AML-193 (cell line): ENCODE results near the gene FNDC3B.
"Not testable (repeated sequence)": the region's sequence is repeated elsewhere in the genome, so short reads cannot be mapped to it uniquely, and the experiment has no call there.

Experiments
- DNase-seq, 2 experiments: peaks; one replicate each; lab custom pipeline; 2025; lab: John Stamatoyannopoulos, UW

The FNDC3B gene

DNA sequence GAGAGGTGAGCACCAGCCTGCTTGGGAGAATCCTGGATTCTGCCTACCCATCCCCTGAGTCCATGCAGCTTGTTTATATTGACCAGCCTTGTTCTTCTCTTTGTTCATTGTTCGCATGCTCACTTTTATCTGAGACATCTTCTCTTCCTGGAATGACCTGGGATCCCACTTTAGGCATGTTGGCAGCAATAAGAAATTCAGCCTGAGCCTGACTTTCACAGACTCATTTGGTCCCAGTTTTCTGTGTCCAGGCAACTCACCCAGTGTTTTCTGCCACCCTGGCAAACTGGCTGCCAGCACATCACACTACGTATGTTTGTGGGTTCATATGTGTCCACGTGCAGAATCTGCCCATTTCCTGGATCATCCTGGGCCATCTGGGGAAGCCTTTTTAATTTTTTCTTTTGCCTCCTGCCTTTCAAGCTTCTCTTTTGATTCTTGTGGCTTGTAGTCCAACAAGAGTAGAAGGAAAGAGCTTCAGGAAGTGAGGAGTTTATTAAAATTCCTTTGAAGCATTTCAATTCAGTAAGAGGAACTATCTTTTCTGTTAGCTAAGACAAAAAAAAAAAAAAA lies 199.9 kb downstream of the FNDC3B start:
- no peak for DNase-seq

DNA sequence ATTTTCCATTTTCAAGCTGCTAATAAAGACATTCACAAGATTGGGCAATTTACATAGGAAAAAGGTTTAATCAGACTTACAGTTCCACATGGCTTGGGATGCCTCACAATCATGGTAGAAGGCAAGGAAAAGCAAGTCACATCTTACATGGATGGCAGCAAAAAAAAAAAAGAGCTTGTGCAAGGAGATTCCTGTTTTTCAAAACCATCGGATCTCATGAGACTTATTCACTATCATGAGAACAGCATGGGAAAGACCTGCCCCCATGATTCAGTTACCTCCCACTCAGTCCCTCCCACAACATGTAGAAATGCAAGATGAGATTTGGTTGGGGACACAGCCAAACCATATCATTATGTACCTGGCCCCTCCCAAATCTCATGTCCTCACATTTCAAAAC lies 202.0 kb downstream of the FNDC3B start:
- DNase-seq = no peak

DNA sequence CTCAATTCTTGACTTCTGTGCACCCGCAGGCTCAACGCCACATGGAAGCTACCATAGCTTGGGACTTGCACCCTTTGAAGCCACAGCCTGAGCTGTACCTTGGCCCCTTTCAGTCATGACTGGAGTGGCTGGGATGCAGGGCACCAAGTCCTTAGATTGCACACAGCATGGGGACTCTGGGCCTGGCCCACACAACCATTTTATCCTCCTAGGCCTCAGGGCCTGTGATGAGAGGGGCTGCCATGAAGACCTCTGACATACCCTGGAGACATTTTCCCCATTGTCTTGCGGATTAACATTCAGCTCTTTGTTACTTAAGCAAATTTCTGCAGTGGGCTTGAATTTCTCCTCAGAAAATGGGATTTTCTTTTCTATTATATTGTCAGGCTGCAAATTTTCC lies 203.1 kb downstream of the FNDC3B start:
- DNase-seq = not testable (repeated sequence)

DNA sequence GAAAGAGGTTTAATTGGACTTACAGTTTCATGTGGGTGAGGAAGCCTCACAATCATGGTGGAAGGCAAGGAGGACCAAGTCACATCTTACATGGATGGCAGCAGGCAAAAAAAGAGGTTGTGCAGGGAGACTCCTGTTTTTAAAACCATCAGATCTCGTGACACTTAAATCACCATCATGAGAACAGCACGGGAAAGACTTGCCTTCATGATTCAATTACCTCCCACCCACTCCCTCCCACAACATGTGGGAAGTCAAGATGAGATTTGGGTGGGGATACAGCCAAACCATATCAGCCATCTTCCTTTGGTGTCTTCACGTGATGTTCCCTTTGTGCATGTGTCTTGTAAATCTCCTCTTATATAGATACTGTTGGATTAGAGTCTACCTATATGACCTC lies 204.0 kb downstream of the FNDC3B start:
- DNase-seq = not testable (repeated sequence)

DNA sequence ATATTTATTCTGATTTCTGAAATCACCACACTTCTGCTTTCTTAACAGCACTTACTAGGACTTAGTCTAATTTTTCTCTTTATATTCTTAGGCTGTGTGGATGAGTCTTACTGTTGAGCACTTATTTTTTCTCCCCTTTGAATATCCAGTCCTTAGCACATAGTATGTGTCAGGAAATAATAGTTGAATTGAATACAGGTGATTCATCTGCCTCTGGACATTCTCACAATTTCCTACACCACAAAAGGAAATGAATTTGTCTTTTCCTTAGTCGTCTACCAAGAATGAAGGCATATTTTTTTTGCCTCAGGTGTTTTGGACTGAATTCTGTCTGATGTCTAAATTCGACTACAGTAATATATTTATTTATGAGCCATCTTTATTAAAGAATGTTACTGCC lies 204.6 kb downstream of the FNDC3B start:
- DNase-seq = no peak

DNA sequence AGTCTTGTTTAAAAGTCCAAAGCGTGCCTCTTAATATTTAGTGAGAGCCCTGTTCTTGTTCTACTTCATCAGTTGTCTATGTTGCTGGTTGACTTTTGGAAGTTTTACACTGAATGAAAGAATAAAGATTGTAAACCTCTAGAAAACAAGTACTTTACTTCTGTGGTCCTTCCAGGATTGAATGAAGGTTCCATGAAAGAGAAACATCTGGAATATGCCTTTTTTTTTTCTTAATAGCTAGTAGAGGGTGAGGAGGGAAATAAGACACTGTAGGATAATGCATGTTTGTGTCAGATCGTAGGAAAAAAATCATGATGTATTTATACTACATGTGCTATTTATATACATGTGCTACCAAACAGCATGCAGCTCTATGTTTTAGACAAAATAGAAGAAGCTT lies 205.9 kb downstream of the FNDC3B start:
- no peak for DNase-seq

DNA sequence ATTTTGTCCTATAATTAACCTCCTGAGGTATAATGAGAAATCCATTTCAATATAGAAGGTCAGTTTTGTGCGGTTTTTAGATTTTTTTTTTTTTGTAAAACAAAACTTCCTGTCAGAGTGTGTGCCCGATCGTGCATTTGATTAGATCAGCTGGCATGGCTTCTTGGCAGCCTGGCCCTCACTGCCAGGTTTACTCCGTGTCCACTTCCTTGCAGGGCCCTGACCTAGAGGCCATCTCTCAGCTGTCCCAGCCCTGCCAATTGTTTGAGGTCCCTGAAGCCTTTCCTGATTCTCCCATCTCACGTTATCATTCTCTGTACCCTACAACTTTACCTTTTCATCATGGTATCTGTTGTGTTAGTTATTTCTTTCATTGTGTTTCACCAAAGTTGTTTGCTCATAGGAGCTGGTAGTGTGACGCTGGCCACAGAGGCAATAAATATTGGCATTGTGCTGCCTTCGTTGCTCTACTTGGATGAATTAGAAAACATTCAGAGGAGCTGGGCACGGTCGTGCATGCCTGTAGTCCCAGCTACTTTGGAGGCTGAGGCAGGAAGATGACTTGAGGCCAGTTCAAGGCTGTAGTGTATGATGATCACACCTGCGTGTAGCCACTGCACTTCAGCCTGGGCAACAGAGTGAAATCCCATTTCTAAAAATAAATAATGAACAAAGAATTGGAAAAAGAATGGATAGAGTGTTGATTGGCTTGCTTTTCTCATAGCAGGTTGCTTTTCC lies 206.9 kb downstream of the FNDC3B start:
- DNase-seq = no peak

DNA sequence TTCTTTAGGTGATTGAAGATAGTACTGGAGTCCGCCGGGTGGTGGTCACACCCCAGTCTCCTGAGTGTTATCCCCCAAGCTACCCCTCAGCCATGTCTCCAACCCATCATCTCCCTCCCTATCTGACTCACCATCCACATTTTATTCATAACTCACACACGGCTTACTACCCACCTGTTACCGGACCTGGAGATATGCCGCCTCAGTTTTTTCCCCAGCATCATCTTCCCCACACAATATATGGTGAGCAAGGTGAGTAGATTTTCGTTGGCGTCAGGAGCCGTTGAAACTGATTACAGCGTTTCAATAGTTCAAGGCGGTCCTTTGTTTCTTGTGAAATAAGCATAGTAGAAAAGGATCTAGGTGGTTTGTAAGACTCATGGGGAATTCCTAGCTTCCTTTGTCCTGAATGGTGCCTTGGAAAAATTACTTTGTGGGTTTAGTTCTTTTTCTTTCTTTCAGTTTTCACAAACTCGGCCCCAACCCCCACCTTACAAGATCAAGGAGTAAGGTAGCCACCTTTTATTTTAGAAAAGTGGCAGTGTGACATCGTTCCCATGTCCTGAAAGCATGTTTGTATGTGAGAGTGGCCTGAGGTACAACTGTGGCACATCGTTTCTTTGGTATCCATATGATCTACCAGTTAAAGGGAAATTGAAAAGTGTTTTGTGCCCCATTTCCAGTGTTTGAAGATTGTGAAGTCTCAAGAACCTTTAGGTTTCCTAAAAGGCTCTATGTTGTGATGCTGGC lies 208.3 kb downstream of the FNDC3B start:
- no peak for DNase-seq

DNA sequence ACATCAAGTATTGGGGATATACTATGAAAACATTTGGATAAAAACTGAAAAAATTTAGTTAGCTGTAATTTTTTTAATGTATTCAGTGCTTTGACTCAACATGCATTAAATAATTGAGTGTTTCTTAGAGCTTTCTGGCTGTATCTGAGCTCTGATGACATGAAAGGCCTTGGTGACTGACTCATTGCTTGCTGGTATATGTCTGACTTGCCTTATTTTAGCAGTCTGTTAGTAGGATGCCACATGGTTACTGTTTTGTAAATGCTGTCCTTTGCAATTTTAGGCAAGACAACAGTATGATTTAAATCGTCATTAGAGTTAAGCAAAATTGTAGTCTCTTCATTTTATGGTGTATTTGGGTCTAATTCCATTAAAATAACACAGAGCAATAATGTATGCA lies 209.7 kb downstream of the FNDC3B start:
- DNase-seq = no peak

DNA sequence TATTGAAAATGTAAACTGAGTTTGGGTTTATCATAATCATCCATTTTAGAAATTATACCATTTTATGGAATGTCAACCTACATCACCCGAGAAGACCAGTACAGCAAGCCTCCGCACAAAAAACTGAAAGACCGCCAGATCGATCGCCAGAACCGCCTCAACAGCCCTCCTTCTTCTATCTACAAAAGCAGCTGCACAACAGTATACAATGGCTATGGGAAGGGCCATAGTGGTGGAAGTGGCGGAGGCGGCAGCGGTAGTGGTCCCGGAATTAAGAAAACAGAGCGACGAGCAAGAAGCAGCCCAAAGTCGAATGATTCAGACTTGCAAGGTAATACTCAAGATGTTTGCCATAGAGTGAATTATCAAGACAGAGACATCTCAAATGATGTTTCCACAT lies 211.8 kb downstream of the FNDC3B start:
- DNase-seq = no peak

DNA sequence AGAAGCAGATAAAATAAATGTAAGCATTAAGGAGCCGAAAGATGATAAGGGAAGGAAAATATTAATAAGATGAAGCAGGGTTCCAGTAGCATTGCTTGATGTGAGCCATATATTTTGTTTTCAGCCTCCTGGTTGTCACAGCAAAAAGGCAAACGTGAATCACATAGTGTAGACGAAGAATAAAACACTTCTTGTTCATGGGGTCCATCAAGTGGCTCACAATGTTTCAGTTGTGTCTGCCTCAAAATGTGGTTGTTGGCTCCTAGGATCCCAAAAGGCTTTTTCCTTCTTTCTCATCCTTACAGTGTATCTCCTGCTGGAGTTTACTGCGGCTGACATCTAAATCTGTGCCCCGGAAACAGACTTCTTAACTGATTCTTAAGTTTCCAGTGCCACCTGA lies 213.8 kb downstream of the FNDC3B start:
- no peak for DNase-seq

DNA sequence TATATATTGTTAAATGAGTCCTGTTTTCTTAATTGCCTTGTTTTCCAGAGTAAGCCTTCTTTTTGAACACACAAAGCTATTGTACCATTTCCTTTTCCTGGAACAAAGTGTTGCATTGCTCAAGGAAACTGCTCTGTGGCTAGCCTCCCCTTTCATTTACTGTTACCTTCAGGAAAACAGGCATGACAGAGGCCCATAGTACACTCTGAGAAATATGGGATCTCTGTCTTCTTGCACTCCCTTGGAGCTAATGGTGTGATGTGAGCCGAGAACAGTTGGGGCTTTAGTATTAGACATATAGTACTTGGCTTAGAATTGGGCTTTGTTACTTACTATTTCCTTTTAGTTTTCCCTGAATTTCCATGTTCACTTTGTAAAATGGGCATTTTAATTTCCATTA lies 215.2 kb downstream of the FNDC3B start:
- no peak for DNase-seq

DNA sequence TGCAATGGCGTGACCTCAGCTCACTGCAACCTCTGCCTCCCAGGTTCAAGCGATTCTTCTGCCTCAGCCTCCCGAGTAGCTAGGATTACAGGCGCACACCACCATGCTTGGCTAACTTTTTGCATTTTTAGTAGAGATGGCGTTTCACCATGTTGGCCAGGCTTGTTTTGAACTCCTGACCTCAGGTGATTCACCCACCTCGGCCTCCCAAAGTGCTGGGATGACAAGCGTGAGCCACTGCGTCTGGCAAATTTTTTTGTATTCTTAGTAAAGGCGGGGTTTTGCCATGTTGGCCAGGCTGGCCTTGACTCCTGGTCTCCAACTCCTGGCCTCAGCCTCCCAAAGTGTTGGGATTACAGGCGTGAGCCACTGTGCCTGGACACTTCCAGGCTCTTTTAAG lies 215.9 kb downstream of the FNDC3B start:
- DNase-seq = not testable (repeated sequence)

DNA sequence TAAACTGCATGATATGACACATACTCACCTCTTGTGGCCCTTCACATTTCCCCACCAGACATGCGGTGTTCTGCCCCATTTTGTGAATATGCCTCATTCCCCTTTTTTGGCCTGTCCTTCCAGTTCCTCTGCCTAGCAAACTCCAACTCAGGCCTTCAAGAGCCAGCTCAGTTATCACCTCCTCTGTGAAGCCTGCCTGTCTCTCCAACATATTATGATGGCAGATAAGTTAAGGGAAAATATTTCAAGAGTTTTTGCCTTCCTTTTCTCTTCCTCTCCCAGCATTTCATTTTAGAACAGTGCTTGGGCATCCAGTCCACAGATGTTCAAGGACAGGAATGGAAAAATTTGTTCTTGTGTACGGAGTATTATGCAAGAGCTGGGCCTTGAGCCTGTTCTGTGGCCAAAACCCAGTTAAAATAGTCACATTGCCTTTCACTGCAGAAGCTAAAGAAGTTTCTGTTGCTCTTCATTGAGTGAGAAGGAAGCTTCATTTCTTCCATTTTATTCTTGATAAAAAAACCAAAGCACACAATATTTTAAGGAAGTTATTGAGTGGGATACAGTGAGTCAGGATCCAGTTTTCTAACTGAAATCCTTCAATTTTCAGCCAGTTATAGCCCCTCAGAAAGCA lies 216.8 kb downstream of the FNDC3B start:
- DNase-seq = no peak

DNA sequence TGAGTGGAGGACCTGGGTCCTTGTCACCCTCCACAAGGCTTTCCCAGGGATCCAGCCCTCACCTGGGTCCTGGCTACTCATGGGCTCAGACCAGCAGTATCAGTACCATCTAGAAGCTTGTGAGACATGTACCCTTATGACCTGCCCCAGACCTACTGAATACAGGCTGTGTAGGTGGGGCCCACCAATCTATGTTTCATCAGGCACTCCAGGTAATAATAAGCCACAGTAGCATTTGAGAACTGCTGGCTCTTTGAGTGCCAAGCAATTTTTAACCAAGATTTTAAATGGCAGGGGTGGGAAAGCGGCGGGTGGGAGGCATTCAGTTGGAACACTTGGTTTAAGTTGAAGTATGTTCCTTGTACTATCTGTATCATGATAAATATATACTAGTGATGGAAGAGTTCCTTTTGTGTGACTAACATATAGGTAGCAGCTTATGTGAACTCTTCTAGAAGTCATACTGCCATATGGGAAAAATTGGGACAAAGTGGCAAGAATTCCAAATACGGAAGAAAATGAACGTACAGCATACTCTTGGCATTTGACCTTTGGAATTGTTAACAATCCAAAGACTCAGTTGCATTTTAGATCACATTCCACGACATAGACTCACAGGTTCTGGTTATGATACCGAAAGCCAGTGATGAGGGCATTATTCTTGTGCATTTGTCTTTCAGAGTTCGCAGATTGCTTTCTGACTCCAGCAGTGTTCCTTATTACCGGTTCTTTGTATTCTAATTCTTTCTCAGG lies 218.4 kb downstream of the FNDC3B start:
- no peak for DNase-seq

DNA sequence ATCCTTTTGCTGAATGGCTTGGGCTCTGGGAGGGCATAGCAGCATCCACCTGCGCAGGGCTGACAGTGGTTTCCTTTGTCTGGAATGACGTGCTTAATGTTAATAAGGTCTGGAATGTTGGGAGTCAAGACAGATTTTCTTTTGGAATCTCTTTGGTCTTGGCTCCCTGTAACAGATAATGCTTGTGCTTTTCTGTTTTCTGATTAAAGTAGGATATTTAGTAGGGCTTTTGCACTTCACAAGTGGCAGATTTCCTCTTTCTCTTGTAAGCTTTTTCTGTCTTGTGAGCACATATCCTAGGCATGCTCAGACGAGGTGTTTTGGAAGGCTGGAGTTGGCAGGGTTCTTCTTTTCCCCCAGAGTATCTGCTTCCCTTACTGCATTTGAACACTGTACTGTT lies 219.2 kb downstream of the FNDC3B start:
- DNase-seq = no peak

DNA sequence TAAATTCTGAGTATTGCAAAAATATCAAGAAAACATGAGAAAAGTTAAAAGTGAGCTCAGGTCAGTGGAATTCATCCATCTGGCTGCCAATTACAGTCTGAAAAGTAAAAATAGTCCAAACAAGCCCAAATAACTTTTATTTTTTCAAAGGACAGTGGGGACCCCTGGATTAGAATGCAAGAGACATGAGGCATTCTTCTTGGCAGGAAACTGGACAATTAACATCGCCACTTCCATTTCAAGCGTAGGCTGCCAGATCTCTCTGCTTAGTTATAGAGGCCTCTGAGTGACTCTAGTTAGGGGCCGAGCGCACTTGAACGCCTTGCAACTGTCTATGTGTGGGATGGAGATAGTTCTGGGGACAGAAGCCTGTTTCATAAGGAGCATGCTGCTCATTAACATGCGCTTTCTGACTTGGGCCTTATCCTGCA lies 219.7 kb downstream of the FNDC3B start:
- DNase-seq = no peak

DNA sequence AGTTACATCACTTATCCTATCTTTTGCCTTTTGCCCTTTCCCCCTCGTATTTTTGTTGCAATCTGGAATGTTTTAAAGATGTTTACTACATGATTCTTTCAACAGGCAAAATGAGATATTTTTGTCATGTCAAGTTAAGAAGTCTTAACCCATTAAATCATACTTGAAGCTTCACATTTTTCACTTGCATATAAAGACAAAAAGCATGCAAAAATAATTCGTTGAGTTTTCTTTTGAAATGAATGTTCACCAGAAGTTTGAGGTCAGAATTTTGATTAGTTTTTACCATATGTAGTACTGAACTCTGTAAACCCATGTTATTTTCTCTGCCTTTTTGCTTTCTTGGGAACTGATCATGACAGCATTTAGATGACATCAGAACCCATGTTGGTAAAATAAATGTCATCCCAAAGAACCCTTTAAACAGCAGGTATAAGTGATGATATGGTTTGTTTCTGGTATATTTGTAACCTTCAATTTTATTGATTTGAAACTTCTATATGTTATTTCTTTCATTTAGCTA lies 220.4 kb downstream of the FNDC3B start:
- no peak for DNase-seq

DNA sequence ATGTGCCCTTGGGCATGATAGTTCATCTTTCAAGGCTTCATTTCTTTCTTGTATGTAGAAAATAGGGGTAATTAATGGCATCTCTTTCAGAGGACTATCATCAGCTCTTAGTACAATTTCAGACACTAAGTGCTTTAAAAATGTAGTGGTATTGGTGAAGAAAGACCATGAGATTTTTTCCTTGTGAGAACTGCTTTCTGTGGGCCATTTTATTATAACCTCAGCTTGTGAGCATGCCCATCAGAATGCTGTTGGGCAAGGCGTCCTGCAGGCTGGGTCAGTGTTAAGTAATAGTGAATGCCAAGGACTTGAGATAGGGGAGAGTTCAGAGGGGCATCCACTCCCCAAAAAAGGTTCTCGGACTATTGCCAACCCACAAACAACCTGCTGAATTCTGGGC lies 221.0 kb downstream of the FNDC3B start:
- no peak for DNase-seq

DNA sequence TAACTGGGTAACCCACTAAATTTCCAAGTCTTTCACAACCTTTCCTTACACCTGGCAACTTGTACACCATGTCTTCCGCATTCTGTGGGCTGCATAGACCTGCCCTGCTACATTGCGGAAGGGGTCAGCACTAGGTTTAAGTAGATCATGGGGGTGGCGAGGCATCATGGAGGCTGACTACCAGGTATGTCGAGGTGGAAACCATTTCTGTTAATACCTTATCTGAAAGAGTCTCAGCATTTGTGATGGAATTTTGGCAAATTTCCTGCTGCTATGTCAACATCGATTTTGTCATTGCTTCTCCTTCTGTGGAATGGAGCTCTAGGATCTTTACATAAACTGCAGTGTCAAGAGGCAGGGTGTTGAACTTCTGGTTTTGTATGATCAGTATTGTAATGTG lies 221.7 kb downstream of the FNDC3B start:
- DNase-seq = no peak

DNA sequence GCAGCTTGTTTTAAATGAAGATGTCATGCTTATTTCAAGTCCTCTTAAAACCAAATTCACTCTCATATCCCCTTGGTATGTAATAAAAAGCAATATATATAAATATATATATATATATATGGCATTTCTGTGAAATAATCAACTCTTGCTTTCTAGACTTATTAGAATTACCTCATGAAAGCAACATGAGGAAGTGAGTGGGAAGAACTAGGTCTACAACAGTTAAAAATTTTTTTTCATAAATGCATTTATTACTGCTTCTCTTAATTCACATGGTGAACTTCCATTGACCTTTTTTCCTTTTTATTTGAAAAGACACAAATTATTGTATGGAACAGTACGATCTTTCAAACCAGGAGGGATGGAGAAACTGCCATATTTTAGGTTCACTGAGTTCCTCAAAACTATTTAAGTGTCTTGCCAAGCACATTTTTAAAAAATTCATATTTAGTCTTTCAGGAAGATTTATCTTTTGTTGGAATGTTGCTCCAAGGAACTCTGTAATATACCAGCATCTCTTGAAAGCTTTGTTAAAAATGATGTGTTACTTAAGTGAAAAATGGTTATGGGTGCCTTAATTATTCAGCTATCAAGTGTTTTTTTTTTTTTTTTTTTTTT lies 223.7 kb downstream of the FNDC3B start:
- no peak for DNase-seq
